DMS 273 (cell line): ENCODE data around the gene TMEM161A.

Source experiments
- DNase-seq: peaks from one replicate; lab custom pipeline; 2025; ENCODE audit not compliant: unreplicated experiment; lab: John Stamatoyannopoulos, UW

Gene TMEM161A

GRCh38 chr19:19098084-19098702, 40.1 kb downstream of the TMEM161A start:
- no peak for DNase-seq

DNA sequence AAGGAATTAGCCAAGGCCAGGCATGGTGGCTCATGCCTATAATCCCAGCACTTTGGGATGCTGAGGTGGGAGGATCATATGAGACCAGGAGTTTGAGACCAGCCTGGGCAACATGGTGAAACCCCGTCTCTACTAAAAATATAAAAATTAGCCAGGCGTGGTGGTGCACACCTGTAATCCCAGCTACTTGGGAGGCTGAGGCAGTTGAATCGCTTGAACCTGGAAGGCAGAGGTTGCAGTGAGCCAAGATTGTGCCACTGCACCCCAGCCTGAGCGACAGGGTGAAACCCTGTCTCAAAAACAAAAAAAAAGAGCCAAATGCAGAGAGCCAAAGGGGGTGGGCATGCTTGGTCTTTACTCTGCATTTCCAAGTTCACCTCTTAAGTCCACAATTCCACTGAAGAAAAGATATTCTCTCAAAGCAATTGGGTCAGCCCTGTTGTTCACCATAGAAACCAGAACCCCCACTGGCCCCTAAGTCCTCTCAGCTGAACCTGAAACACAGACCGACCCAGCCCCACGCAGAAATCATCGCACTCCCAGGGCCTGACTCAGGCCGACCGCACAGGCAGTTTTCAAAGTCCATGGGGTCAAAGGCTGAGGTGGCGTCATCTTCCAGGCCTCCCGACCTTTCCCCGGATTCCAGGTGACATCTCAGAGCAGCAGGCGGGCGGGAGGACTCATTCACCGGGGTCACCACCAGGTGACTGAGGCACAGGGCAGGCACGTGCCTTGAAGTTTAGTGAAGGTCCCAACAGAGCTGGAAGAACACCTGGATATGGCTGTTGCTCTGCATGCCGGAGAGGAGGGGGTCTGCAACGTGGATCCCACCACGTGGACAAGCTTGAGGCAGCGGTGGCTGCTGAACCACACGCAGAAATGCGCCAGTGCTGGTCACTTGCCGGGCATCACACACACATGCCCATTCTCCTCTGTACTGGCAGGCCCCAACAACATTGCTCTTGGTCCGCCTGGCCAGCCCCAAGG, 41.3 kb downstream of the TMEM161A start:
- DNase-seq = no peak

DNA sequence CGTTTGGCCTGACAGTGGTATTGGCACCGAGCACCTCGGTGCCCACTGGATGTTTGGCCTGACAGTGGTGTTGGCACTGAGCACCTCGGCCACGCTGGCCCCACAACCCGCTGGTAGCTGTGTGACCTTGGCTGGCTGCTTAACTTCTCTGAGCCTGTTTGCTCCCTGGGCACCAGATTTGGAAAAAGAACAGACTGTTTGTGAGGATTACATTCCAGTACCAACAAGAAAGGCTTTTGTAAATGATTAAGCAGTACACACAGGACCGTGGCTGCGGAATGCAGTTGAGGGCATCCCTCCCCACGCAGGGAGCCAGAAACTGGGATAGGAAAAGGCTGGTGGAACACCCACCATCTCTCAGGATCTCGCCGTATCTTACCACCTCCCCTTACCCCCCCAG, 42.6 kb downstream of the TMEM161A start:
- DNase-seq = no peak

DNA sequence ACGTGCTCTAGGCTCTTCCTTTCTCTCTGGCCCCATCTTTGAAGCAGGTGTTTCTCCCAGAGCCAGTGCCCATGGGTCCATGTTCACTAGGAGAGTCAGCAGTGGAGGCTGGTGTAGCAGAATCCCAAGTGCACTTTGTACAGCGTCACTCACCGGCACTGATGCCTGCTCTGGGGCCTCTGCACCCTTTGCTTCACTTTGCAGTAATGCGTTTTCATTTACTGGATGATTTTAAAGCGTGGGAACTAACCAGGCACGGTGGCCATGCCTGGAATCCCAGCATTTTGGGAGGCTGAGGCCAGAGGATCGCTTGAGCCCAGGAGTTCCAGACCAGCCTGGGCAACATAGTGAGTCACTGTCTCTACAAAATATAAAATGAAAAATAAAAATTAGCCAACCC, 43.8 kb downstream of the TMEM161A start:
- no peak for DNase-seq

GRCh38 chr19:19087676-19088075, 50.6 kb downstream of the TMEM161A start:
- DNase-seq = no peak

- DNase-seq = no peak
Observed at GRCh38 chr19:19083413-19084178, 54.7 kb downstream of the TMEM161A start.

DNA sequence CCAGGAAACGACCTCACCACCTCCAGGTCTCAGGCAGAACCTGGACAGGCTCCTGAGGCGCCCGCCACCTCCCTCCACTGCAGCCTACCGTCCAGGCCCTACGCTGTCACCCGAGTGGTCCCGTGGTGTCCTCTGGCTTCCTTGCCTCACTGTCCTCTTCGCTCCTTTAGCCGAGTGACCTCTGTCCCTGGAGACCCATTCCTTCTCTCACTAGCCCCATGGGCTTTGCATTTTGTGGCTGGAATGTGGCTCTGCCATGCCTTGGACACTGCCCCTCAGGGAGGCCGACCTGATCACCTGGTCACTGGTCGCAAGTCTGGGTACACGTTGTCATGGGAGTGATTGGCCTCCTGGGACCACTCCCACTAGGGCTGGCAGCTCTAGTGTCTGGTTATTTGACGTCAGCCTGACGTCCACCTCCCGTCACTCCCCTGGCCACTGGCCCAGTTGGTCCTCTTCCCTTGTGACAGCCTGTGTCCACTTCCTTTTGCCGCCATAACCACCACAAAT, 56.6 kb downstream of the TMEM161A start:
- DNase-seq = no peak

DNA sequence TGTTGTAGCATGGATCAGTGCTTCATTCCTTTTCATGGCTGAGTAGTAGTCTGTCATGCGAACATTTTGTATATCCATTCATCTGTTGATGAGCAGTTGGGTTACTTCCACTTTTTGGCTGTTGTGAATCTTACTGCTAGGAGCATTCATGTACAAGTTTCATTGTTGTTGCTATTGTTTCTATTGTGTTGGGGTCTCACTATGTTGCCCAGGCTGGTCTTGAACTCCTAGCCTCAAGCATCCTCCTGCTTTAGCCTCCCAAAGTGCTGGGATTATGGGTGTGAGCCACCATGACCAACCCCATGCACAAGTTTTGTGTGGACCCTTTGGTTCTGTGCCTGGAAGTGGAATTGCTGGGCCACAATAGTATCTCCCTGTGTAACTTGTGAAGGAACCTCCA, 58.7 kb downstream of the TMEM161A start:
- DNase-seq = no peak

- no peak for DNase-seq
Observed at GRCh38 chr19:19078801-19079200, 59.5 kb downstream of the TMEM161A start.

- no peak for DNase-seq
Observed at GRCh38 chr19:19077103-19077502, 61.2 kb downstream of the TMEM161A start.

DNA sequence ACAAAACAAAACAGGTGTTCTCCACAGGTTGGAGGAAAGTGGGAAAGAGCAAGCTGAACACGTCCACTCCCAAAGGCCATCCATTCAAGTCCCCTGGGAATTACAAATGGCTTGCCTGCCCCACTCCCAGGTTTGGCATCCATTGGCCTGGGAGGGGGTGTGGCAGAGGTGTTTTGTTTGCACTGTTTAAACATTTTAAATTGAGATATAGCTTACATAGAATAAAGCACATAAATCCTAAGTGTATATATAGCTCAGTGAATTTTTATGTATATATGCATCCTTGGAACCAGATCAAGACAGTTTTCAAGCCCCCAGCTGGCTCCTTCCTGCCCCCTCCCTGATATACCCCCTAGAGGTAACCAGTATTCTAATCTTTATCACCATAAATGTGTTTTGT, 61.8 kb downstream of the TMEM161A start:
- DNase-seq = no peak

DNA sequence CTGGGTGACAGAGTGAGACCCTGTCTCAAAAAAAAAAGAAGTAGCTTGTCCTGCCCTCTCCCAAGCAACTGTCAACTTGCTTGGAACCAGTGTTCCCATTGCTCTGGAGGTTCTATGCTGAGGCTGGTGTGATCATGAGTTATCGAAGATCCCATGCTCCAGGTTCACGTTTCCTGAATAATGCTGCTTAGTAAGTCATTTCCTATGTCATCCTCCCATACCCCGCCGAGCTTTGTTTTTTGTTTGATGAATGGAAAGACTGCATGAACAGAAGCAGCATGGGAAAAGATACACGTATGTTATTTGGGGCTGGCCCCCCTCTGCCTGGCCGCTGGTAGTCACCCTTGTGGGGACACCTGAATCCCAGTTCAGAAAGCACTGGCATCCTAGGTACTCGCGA, 63.2 kb downstream of the TMEM161A start:
- no peak for DNase-seq

GRCh38 chr19:19074196-19074882, 63.9 kb downstream of the TMEM161A start:
- DNase-seq = no peak

GRCh38 chr19:19071897-19072296, 66.4 kb downstream of the TMEM161A start:
- no peak for DNase-seq
